ENCODE measurements around the gene MDM4. TPM values are rescaled to one million over a fixed set of nuclear protein-coding genes. Genes with fewer than 3 reads are reported as not detected.

Gene MDM4
- total RNA-seq, 1 donor from 2014 or later, result 101 TPM

DNA sequence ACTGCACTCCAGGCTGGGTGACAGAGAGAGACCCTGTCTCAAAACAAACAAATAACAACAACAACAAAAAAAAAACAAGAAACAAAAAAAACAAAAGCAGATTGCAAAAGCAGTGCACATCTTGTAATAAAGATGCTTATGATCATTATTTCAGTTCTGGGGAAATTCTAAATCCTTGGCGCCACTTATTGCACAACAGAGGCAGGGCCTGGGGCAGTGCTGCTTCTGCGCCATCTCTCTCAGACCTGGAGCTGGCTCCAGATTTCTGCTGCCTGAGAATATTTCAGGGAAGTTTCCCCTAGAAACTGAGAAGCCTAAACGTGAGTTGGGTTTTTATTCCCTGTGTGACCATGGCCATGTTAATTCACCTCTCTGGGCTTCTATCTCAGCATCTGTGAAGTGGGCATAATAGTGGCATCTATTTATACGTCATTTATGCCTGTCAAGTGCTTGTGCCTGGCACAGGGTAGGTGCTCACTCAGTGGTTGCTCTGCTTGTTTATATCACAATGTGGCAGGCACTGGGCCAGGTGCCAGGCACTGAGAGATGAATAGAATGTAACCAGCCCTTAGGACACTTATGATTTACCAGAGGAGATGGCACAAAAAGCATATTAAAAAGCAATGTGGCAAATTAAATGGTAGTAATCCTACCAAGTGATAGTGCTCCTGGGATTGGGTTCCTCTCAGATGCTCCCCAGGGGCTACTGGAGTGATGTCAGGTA is 67.9 kb downstream of the MDM4 start:
- peaks cover 11% of the 10 kb centered on the region for H3K27me3 Mint-ChIP-seq
- no peaks in the 10 kb centered on the region for H3K4me1 Mint-ChIP-seq (ENCODE audit: unreplicated experiment)
- no peak for DNase-seq (ENCODE audit: extremely low spot score, unreplicated experiment)
- TF ChIP-seq CTCF (conservative IDR thresholded peaks at IDR 0.05), result no peak
- no peak overlapping the region for H3K4me3 Mint-ChIP-seq
- no peaks in the 10 kb centered on the region for H3K36me3 Mint-ChIP-seq
- H3K9me3 Mint-ChIP-seq, result no peaks in the 10 kb centered on the region
- no peak overlapping the region for H3K27ac Mint-ChIP-seq

DNA sequence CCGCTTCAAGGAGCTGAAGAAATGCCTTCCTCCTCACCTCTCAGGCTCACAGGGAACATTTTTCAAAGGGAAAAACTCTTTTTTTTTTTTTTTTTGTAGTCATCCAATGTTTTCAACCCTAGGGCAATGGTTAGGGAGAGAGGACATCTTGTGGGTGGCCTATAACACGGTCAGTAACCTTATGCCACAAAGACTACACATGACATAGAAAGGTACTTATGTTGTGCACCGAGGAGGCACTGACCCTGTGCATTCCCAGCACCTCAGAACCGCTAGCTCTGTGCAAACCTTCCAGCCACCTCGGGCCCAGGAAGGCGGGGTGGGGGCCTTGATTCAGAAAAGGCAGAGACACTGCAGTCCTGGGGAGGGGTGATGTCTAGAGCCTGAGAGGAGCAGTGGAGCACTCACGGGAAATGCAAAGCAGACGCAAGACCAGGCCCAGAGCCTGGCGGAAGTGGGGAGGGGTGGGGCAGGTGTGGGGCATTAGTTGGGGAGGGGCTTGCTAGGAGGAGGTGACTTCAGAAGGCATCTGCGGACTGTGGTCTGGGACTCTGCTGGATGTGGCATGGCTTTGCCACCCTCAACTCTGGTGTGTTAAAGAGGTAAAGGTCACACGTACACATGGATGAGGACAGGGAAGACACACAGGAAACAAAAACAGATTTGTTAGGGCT is 68.6 kb downstream of the MDM4 start:
- Mint-ChIP-seq H3K4me1 (ENCODE audit: unreplicated experiment) (no peaks in the 10 kb centered on the region), H3K27me3 (peaks cover 10% of the 10 kb centered on the region), H3K4me3 (no peak overlapping the region), H3K27ac (no peak overlapping the region), H3K9me3 (no peaks in the 10 kb centered on the region), H3K36me3 (no peaks in the 10 kb centered on the region)
- no peak for DNase-seq (ENCODE audit: extremely low spot score, unreplicated experiment)
- no peak for TF ChIP-seq CTCF (conservative IDR thresholded peaks at IDR 0.05)

GRCh38 chr1:204587621-204588020 is 71.4 kb downstream of the MDM4 start:
- no peak for TF ChIP-seq CTCF (conservative IDR thresholded peaks at IDR 0.05)
- H3K4me1 Mint-ChIP-seq (ENCODE audit: unreplicated experiment), result no peaks in the 10 kb centered on the region
- DNase-seq (ENCODE audit: extremely low spot score, unreplicated experiment), result no peak
- no peak overlapping the region for H3K4me3 Mint-ChIP-seq
- no peaks in the 10 kb centered on the region for H3K36me3 Mint-ChIP-seq
- no peaks in the 10 kb centered on the region for H3K9me3 Mint-ChIP-seq
- no peak overlapping the region for H3K27ac Mint-ChIP-seq
- H3K27me3 Mint-ChIP-seq, result peaks cover 5% of the 10 kb centered on the region

DNA sequence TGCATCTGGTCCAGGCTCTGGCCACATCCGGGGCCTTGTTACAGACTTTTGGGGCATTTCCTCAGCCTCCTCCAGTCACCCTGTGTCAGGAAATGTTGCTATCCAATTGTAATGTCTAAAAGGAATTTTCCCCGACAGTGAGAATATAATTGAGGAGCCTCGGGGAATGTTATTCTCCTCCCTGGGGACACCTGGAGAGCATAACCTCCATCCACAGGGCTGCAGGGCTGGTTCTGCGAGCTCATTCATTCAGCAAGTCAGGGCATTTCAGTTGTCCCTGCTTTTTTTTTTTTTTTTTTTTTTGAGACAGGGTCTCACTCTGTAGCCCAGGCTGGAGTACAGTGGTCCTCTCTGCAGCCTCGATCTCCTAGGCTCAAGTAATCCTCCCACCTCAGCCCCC is 72.6 kb downstream of the MDM4 start:
- H3K27ac Mint-ChIP-seq, result no peak overlapping the region
- no peak for TF ChIP-seq CTCF (conservative IDR thresholded peaks at IDR 0.05)

GRCh38 chr1:204589409-204590038 is 73.3 kb downstream of the MDM4 start:
- Mint-ChIP-seq H3K9me3 (no peaks in the 10 kb centered on the region), H3K4me3 (no peak overlapping the region), H3K27ac (no peak overlapping the region), H3K4me1 (ENCODE audit: unreplicated experiment) (no peaks in the 10 kb centered on the region), H3K27me3 (peaks cover 5% of the 10 kb centered on the region), H3K36me3 (no peaks in the 10 kb centered on the region)
- DNase-seq (ENCODE audit: extremely low spot score, unreplicated experiment), result no peak
- no peak for TF ChIP-seq CTCF (conservative IDR thresholded peaks at IDR 0.05)

More for the DNA sequence above, 72.6 kb downstream of the MDM4 start:
- no peaks in the 10 kb centered on the region for H3K4me1 Mint-ChIP-seq (ENCODE audit: unreplicated experiment)
- no peak for DNase-seq (ENCODE audit: extremely low spot score, unreplicated experiment)
- no peak overlapping the region for H3K4me3 Mint-ChIP-seq
- H3K36me3 Mint-ChIP-seq, result no peaks in the 10 kb centered on the region
- H3K27me3 Mint-ChIP-seq, result peaks cover 5% of the 10 kb centered on the region
- H3K9me3 Mint-ChIP-seq, result no peaks in the 10 kb centered on the region

Data from type B pancreatic cell (in vitro differentiated cells).